Smooth muscle cell (in vitro differentiated cells): ENCODE data around the gene LAMC1. TPM values are rescaled to one million over a fixed set of nuclear protein-coding genes. Genes with fewer than 3 reads are reported as not detected.
A peak's percentile ranks its signal among the peaks of the same experiment; 100 is the strongest.

ENCODE experiments used
- DNase-seq: peaks from one replicate; lab custom pipeline; 2025; ENCODE audit not compliant: unreplicated experiment; lab: John Stamatoyannopoulos, UW
- H2AFZ ChIP-seq: fragments of 200-600 bp; sonication (generic); 2 replicates; pipeline ENCODE4 v1.6.0; 2016; ENCODE audit warnings: antibody characterized with exemption, low read depth, mild to moderate bottlenecking
- H3F3A ChIP-seq: fragments of 200-600 bp; sonication (generic); 2 replicates; pipeline ENCODE4 v1.6.0; 2017; ENCODE audit warnings: antibody characterized with exemption, low read depth
- H3K27ac ChIP-seq: fragments of 200-600 bp; sonication (generic); 2 replicates; pipeline ENCODE4 v1.5.1; 2016; ENCODE audit warnings: low read depth, mild to moderate bottlenecking
- H3K27me3 ChIP-seq: fragments of 200-600 bp; sonication (generic); 2 replicates; pipeline ENCODE4 v1.6.1; 2016; ENCODE audit warnings: low read depth, mild to moderate bottlenecking
- H3K36me3 ChIP-seq: fragments of 200-600 bp; sonication (generic); 2 replicates; pipeline ENCODE4 v1.5.1; 2016; ENCODE audit warnings: low read depth
- H3K4me1 ChIP-seq: fragments of 200-600 bp; sonication (generic); 2 replicates; pipeline ENCODE4 v1.5.1; 2016; ENCODE audit warnings: low read depth
- H3K4me2 ChIP-seq: fragments of 200-600 bp; sonication (generic); 2 replicates; pipeline ENCODE4 v1.6.0; 2016; ENCODE audit warnings: mild to moderate bottlenecking
- H3K4me3 ChIP-seq: fragments of 200-600 bp; sonication (generic); 2 replicates; pipeline ENCODE4 v1.5.1; 2016; ENCODE audit warnings: mild to moderate bottlenecking
- H3K79me2 ChIP-seq: fragments of 200-600 bp; sonication (generic); 2 replicates; pipeline ENCODE4 v1.6.0; 2016; ENCODE audit warnings: low read depth, mild to moderate bottlenecking
- H3K9ac ChIP-seq: fragments of 200-600 bp; sonication (generic); 2 replicates; pipeline ENCODE4 v1.6.0; 2016; ENCODE audit warnings: low read depth
- H3K9me3 ChIP-seq: fragments of 200-600 bp; sonication (generic); replicated peaks from 2 replicates; pipeline ENCODE4 v1.5.1; 2016; ENCODE audit warnings: low read depth
- H4K20me1 ChIP-seq: fragments of 200-600 bp; sonication (generic); 2 replicates; pipeline ENCODE4 v1.6.0; 2016; ENCODE audit warnings: low read depth
- CTCF ChIP-seq: fragments of 200-600 bp; sonication (generic); IDR thresholded peaks from 2 replicates; pipeline ENCODE4 v1.5.1; 2017; ENCODE audit warnings: borderline replicate concordance, mild to moderate bottlenecking, antibody characterized with exemption; ENCODE audit not compliant: insufficient read depth, poor library complexity, severe bottlenecking
- WGBS: methylation state at CpG from one replicate; pipeline ENCODE4 v1.1.7; 2016; ENCODE audit warnings: low lambda C conversion rate; 5-methylcytosine and 5-hydroxymethylcytosine counted together
- polyA plus RNA-seq: library from polyadenylated mRNA; unstranded; fragments of >200 nt; fragmentation: Nextera tagmentation; extraction: Ambion mirVana; gene quantifications from 2 replicates; pipeline ENCODE4 v1.2.1, GENCODE V29; 2016
- total RNA-seq: library from RNA; depleted of rRNA; stranded (reverse); fragments of >200 nt; gene quantifications from 2 replicates; pipeline ENCODE4 v1.2.3, GENCODE V29; 2014

The LAMC1 gene
- total and polyA plus RNA-seq, 2 experiments from 2014 or later: 64.9 to 137 TPM

GRCh38 chr1:183103147-183103546 lies 79.9 kb downstream of the LAMC1 start:
- peaks cover 45% of the 10 kb centered on the region for H4K20me1 ChIP-seq
- TF ChIP-seq CTCF: no peak
- no peaks in the 10 kb centered on the region for H3K9me3 ChIP-seq
- no peak for DNase-seq
- H3K36me3 ChIP-seq: peaks cover 4% of the 10 kb centered on the region
- peak overlapping the region; percentile 72 for H3K27ac ChIP-seq
- H3F3A ChIP-seq: peaks cover 15% of the 10 kb centered on the region
- H3K4me3 ChIP-seq: no peak overlapping the region
- 87% methylated on average over 11 of the region's 11 CpGs for WGBS
- H3K4me2 ChIP-seq: no peak overlapping the region
- H3K27me3 ChIP-seq: no peaks in the 10 kb centered on the region
- H3K9ac ChIP-seq: no peak overlapping the region
- peaks cover 27% of the 10 kb centered on the region for H3K4me1 ChIP-seq
- peaks cover 58% of the 10 kb centered on the region for H3K79me2 ChIP-seq
- no peak overlapping the region for H2AFZ ChIP-seq

GRCh38 chr1:183103577-183103976 lies 80.4 kb downstream of the LAMC1 start:
- peaks cover 15% of the 10 kb centered on the region for H3F3A ChIP-seq
- no peak overlapping the region for H3K27ac ChIP-seq
- peaks cover 4% of the 10 kb centered on the region for H3K36me3 ChIP-seq
- no peak for TF ChIP-seq CTCF
- no peak overlapping the region for H3K9ac ChIP-seq
- H2AFZ ChIP-seq: no peak overlapping the region
- H3K9me3 ChIP-seq: no peaks in the 10 kb centered on the region
- 95% methylated on average over 4 of the region's 4 CpGs for WGBS
- peaks cover 27% of the 10 kb centered on the region for H3K4me1 ChIP-seq
- no peak overlapping the region for H3K4me2 ChIP-seq
- H3K4me3 ChIP-seq: no peak overlapping the region
- no peak for DNase-seq
- H3K79me2 ChIP-seq: peaks cover 53% of the 10 kb centered on the region
- peaks cover 45% of the 10 kb centered on the region for H4K20me1 ChIP-seq
- H3K27me3 ChIP-seq: no peaks in the 10 kb centered on the region

- no peak for DNase-seq
- no peak overlapping the region for H3K4me3 ChIP-seq
- WGBS: 37% methylated on average over 3 of the region's 3 CpGs
Measured at GRCh38 chr1:183105449-183105848, 82.2 kb downstream of the LAMC1 start.

More at GRCh38 chr1:183105449-183105848, 82.2 kb downstream of the LAMC1 start:
- Histone ChIP-seq H3K9me3 (no peaks in the 10 kb centered on the region), H3K36me3 (peaks cover 4% of the 10 kb centered on the region), H3K27me3 (no peaks in the 10 kb centered on the region), H3K4me2 (peak overlapping the region; percentile 52), H4K20me1 (peaks cover 37% of the 10 kb centered on the region), H2AFZ (no peak overlapping the region), H3K27ac (peak overlapping the region; percentile 94), H3K4me1 (peaks cover 24% of the 10 kb centered on the region), H3K9ac (peak overlapping the region; percentile 23), H3F3A (peaks cover 14% of the 10 kb centered on the region), H3K79me2 (peaks cover 40% of the 10 kb centered on the region)
- no peak for TF ChIP-seq CTCF
